Erythroblast (primary cell): Measurements from ENCODE around the gene ABCA6.

Experiments used
- DNase-seq, 2 experiments: peaks; one replicate each; lab custom pipeline; 2025; lab: John Stamatoyannopoulos, UW
- GATA1 ChIP-seq: IDR thresholded peaks from 2 replicates; pipeline ENCODE4 v1.6.1; 2011; ENCODE audit warnings: low read depth, mild to moderate bottlenecking, control low read depth, low read length, moderate library complexity
- POLR2A ChIP-seq: IDR thresholded peaks from 2 replicates; pipeline ENCODE4 v1.6.1; 2011; ENCODE audit warnings: mild to moderate bottlenecking, low read length

ABCA6 gene

GRCh38 chr17:69043098-69043734, 98.5 kb downstream of the ABCA6 start:
- DNase-seq = no peak
- TF ChIP-seq POLR2A (no peak), GATA1 (no peak)

DNA sequence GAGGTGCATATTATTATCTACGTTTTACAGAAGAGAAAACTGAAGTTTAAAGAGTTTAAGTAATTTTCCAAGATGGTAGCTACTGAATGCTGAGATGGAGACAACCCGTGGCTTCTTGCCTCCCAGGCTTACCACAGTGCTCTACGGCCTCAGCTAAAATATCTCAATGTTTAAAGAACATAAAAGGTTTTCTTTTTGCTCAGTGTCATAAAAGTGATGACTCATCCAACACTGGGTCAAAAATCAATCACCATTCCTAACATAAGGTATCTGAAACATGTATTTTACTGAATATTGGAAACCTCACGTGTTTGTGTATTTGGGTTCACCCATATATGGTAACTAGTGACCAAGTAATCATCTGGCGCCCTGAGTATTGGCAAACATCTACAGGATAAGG, 99.4 kb downstream of the ABCA6 start:
- TF ChIP-seq POLR2A = no peak
- TF ChIP-seq GATA1 = no peak
- DNase-seq = no peak

GRCh38 chr17:69031839-69032238, 109.9 kb downstream of the ABCA6 start:
- TF ChIP-seq POLR2A (no peak), GATA1 (no peak)
- no peak for DNase-seq

- peak; percentile 2 to 21 for DNase-seq
- TF ChIP-seq GATA1 (no peak), POLR2A (no peak)
These were observed 111.5 kb downstream of the ABCA6 start for GRCh38 chr17:69030169-69030568.
